HG03039 (cell line): ENCODE results near the gene HMGCLL1.

ENCODE experiments used
- ATAC-seq: cut with Tn5 transposase; IDR thresholded peaks from one replicate; pipeline ENCODE4 v1.9.1; 2021; ENCODE audit warnings: mild to moderate bottlenecking, moderate library complexity; ENCODE audit not compliant: unreplicated experiment

Gene HMGCLL1

DNA sequence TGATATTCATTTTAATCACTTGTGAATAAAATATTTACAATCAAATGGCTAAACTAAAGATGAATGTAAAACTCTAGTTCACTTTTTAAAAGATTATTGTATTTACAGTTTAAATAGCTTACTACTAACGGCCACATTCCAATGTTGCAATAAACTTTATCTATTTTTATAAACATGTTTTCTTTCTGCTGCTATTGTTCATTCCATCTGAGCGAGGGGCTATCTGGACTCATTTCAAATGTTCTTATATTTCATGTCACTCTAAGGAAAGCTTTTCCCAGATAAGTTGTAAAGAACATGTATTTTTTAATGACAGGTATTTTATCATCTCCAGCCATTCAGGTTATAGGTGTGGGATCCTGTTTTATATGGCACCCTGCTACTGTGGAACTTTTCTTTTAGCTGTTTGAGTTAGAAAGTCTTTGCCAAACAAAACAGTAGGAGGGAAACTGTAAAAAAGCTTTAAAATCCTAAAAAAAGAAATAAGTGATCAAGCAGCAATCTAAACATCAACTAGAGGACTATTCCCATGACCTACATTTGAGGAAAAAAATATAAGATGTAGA is 42.5 kb downstream of the HMGCLL1 start:
- no peak for ATAC-seq

GRCh38 chr6:55531496-55531895 is 47.5 kb downstream of the HMGCLL1 start:
- no peak for ATAC-seq

DNA sequence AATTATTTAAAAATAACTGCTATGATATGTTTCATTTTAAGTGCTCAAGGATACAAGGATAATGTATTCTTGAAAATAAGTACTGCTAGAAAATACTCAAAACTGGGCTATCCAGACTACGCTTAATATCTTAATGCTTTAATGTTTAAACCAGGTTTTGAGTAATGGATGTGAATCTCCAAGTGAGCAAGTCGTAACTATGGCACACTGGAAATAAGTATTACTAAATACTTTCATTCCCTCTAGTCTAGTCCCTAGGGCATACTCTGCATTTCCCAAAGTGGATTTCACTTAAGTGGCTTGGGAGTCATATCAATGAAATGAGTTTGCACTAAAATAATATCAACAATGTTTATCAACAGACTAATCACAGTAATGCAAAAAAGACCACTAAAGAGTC is 48.1 kb downstream of the HMGCLL1 start:
- ATAC-seq = no peak

DNA sequence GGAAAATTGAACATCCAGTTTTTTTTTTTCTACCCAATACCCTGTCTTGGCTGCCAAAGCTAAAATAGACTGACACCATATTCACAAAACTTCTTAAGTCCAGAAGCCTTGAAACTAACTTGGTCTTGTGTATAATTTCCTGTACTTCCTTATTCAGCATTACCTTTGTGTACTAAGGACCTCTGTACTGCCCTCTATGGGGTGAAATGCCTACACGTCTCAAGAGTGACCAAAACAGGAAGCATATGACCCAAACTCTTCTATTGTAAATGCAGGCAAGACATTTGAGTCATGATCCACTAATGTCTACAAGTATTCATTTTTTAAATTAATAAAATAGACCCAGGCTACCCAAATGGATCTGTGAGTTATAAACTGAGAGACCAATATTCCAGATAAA is 50.4 kb downstream of the HMGCLL1 start:
- ATAC-seq = peak; percentile 75

- ATAC-seq = no peak
Observed at GRCh38 chr6:55524441-55524840, 54.6 kb downstream of the HMGCLL1 start.

GRCh38 chr6:55518529-55519060 is 60.4 kb downstream of the HMGCLL1 start:
- ATAC-seq = no peak

- ATAC-seq = no peak
Observed at GRCh38 chr6:55516736-55517135, 62.3 kb downstream of the HMGCLL1 start.

DNA sequence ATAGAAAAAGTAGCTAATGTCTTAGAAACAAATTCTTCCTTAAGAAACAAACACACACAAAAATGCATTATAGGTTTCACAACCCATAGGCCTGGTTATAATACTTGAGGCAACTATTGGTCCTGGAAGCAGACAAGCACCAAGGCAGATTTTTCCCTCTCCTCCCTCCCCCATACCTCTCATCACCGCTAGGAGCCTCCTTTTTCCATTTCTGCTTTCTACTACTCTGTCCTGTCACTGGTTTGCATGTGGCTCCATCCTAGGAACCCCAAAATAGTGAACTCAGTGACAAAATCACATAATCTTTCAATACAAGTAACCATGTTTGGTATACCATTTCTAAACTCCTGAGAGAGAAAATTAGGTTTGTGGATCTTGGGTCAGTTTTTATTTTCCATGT is 66.1 kb downstream of the HMGCLL1 start:
- no peak for ATAC-seq

DNA sequence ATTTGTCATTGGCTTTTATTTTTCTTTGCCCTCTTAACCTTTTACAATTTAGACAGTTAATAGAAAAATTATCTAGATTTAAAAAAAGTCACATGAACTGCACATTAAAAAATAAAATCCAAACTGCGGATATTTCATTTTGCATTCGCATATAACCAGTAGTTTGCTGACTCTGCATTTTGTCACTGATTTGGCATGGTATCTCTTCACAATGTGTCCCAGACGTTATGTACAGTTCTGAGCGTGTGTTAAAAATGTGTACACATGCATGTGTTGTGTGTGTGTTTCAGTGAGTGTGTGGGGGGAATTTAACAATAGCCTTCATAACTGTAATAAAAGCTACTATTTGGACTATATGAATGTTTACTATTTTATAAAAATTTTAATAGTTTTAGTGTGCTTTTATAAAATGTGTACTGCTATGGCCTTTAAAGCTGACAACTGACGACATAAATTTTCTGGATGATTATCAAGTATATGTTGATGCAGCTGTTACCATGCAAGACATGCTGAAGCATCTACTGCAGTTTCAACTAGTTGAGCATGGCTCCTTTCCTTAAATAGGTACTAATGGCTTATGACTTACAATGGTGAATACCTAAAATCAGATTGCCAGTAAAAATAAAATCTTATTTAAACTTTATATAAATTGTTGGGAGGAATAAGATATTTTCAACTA is 67.7 kb downstream of the HMGCLL1 start:
- ATAC-seq = no peak

DNA sequence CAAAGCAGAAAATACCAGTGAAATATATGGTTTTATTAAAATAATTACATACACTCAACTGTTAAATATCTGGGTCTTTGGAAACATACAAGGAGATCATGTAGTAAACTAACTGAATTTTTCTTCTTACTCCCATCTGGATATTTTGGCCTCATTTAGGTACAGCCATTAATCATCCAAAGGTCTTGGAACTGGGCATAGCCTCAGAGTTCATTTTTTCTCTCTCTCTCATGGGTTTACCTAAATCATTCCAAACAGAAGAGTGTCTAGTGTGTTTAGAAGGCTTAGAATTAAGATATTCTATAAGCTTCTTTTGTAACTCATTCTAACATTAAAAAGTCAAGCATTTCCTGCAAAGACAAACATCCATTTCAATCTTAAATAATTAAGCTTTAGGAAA is 79.4 kb downstream of the HMGCLL1 start:
- ATAC-seq = no peak

- no peak for ATAC-seq
Observed at GRCh38 chr6:55497694-55498093, 81.3 kb downstream of the HMGCLL1 start.

DNA sequence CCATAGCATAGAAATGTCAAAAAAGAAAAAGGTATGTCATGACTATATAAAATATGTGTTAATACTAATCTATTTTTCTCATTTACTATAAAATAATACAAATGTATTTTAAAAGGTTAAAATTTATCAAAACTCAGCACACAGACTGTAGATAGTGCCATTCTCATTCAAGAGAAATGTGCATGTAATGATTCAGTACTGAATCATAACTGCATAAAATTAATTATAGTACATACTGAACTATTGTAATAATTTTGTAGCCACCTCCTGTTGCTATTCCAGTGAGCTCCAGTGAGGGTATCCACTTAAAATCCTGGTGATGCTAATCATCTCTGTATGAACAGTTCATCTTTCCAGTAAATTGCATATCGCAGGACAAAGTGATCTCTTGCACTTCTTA is 82.8 kb downstream of the HMGCLL1 start:
- ATAC-seq = no peak

DNA sequence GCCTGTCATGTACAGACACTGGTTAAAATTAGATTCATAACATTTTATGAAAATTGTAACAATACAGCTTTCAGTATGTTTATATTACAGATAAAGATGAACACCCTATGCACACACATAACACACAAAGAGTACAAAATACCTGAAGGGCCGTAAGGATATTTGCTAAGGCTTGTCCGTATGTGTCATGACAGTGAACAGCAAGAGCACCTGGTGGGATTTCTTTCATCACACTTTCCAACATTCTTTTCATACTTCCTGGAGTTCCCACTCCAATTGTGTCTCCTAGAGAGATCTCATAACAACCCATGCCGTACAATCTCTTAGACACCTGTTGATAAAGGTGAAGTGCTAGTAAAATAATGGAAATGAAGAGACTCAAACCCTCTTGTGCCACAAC is 83.7 kb downstream of the HMGCLL1 start:
- no peak for ATAC-seq

DNA sequence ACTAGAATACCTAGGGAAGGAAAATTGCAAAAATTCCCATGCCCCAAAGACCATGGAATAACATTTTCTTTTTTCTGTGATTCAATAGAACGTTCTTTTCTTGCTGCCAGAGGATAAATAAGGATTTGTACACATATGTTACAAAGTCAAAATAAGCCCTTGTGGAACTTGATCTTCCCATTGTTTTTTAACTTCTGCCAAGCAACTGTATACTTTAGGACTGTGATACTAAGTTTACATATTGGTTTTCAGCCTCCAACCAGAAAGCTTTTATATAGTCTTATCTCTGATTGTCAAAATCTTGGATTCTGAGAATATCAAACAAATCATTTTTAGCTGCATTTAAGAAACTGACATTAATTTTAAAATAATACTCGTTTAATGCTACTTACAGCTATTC is 84.6 kb downstream of the HMGCLL1 start:
- no peak for ATAC-seq

DNA sequence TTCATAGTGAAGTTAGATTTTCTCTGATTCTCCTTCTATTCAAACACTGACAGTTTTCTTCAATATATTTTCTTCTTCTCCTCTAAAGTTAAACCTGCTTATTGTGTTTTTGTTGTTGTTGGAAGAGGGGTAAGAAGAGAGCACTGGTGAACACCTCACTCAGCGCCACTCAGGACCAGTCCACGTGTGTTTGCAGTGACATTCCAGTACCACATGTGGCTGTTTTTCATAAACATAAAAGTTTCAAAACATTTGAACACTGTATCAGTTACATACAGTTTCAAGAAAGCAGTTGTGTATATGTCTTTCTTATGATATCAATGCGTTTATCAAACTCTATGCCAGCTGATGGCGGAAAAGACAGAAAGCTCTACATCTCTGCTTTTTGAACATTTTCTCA is 86.7 kb downstream of the HMGCLL1 start:
- ATAC-seq = no peak

DNA sequence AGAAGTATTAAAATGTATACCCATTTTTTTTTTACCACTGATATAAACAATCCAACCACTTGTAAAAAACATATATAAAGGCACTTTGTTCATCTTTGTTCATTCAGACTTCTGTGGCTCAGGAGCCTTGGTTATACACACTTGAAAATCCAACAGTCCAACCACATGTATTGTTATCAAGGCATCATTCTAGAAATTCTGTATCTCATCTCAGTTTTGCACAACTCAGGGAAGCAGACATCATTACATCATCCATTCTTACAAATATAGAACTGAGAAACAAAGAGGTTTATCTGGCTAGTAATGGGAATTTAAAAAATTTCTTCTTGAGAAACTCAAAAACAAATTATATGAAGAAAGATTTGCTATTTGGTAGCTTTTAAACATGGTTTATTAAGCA is 88.1 kb downstream of the HMGCLL1 start:
- ATAC-seq = no peak

GRCh38 chr6:55474382-55474781 is 104.6 kb downstream of the HMGCLL1 start:
- ATAC-seq = no peak

DNA sequence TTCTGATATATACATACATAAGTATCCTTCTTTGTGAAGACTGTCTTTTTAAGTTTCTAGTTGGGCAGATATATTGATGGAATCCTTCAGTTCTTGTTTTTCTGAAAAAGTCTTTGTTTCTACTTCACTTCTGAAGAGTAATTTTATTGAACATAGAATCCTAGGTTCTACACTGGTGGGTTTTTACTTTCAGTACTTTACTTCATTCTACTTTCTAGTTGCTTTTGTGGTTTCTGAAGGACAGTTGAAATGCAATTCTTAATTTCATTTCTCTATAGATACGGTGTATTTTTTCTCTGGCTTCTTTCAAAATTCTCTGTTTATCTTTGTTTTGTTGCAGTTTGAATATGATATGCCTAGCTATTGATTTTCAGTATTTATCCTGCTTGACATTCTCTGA is 105.3 kb downstream of the HMGCLL1 start:
- ATAC-seq = no peak

DNA sequence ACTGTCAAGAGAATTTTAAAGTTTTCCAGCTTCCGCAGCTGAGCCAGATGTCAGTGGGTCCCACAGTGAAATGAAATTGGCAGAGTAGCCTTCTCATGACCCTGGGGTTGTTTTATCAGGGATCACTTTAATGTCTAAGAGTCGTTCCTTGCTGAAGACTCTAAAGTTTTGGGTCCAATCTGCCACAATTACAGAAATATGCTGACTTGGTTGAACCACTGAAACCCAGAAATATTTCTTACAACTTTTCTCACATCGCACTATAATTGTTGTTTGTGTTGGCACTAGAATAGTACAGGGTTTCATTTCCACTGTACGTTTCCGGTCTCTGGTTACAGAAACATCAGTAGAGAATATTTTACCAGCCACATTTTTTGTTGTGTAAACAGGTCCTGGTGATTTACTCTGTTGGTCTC is 109.0 kb downstream of the HMGCLL1 start:
- ATAC-seq = no peak

GRCh38 chr6:55456016-55456415 is 123.0 kb downstream of the HMGCLL1 start:
- no peak for ATAC-seq

DNA sequence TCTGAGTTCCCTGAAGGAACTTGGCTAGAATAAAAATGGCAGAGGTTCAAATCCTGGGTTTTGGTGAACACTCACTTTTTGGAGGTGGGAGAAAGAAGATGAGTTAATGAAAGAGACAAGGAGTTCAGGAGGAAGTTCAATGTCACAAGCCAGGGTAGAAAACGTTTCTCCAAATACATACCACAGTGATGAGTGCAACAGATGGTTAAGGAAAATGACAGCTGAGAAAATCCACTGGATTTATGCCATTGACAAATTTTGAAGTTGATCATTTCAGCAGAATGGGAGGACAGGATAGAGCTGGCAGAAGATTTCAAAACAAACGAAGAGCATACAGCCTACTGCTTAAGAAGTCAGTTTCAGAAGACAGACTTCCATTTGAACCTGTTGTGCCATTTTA is 129.0 kb downstream of the HMGCLL1 start:
- ATAC-seq = no peak

DNA sequence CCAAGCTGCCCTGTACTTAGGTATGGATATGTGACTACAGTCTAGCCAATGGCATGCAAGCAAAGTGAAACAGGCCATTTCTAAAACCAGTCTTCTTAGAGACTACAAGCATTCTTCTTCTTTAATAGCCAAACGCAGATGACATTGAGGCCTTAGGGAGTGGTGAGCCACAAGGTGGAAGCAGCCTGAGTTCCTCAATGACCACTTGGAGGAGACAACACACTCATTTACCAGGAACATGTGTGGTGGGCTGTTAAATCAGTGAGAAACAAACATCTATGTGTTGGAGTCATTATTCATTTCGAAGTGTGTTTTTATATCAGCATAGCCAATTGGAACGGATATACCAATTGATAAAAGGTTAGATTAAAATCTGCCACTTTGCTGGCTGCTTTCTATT is 129.8 kb downstream of the HMGCLL1 start:
- no peak for ATAC-seq

DNA sequence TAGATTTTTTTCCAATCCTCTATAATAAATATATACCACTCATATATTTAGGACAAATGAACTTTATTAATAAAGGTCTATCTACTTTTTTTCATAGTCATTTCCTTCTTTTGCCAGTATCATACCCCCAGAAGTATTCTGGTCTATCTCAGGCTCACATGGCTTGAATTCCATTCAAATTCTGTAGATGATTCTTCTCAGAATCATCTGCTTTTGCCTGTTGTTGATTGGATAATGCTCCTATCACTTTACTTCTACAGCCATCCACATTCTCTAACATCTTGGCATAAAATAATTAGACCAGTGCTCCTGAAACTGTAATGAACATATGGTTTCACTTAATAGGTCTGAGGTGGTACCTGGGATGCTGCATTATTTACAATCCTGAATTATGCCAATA is 130.5 kb downstream of the HMGCLL1 start:
- ATAC-seq = no peak
